Measurements from ENCODE around the gene AFF3.
"Not testable (repeated sequence)": the region's sequence is repeated elsewhere in the genome, so short reads cannot be mapped to it uniquely, and the experiment has no call there.

The AFF3 gene

DNA sequence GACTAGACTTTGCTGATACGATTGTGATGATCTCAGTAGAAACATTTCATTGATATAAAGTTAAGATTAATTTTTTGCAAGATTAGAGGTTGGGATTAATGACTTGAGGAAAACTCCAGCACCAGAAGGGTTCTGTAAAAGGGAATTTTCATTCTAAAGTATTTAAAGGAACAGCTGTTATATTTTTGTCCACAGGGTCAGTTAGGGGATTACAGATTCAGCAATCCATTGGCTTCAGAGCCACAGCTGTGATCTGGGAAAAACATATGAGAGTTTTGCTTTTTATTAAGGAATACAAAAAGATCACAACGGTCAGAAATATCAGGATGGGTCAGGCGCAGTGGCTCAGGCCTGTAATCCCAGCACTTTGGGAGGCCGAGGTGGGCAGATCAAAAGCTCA, 633.0 kb downstream of the AFF3 start:
- no peak for DNase-seq

DNA sequence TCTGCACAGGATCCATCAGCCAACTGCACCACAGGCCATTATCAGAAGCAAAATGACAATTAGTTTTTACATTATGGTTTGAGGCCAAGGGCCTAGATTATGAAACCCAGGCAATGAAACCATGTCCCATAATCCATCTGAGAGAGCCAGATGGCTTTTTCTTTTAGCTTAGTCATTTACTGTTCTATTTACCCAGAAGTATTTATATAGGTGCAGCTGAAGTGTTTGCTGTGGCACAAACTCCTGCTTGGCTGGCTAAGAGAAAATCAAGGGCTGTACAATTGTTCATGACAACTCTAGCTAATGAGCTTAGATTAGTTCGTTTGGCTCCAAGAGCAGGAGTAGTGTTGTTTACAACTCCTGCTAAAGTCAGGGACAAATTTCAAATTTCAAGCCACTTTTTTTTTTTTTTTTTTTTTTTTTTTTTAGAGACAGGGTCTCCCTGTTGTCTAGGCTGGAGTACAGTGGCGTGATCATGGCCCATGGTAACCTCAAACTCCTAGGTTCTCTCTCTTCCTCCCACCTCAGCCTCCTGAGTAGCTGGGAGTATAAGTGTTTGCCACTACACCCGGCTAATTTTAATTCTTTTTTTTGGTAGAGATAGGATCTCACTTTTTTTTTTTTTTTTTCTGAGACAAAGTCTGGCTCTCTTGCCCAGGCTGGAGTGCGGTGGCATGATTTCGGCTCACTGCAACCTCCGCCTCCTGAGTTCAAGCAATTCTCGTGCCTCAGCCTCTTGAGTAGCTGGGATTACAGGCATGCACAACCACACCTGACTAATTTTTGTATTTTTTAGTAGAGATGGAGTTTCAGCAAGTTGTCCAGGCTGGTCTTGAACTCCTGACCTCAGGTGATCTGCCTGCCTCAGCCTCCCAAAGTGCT, 634.2 kb downstream of the AFF3 start:
- DNase-seq, result no peak

DNA sequence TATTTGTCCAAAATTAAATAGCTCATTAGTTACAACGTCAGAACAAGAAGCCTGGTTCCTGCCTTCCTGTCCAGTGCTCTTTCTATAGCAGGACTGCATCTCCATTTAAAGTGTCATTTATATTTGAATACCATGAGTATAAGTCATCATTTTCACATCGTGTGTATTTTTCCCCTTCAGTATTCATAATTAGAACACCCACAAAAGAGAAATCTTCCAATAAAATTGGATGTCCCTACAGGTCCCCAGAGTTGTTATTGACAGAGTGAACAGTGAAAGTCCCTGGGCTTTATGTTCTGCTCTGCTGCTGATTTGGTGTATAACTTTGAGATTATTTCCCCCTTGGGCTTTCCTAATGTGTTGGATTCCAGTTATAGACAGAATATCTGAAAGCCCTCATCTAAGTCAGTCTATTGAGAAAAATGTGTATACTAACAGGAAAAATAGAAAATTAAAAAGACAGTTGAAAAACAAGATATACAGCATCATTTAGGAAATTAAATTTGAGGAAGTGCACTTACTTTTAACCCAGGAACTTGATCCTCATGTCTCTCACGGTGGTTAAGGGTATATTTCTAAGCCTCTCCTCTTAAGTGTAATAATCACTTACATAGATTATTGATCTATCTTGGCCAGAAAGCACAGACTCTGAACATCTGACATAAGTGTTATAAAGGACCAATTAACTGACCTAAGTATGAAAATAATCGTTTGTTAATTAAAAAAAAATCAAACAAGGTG, 637.4 kb downstream of the AFF3 start:
- no peak for DNase-seq

DNA sequence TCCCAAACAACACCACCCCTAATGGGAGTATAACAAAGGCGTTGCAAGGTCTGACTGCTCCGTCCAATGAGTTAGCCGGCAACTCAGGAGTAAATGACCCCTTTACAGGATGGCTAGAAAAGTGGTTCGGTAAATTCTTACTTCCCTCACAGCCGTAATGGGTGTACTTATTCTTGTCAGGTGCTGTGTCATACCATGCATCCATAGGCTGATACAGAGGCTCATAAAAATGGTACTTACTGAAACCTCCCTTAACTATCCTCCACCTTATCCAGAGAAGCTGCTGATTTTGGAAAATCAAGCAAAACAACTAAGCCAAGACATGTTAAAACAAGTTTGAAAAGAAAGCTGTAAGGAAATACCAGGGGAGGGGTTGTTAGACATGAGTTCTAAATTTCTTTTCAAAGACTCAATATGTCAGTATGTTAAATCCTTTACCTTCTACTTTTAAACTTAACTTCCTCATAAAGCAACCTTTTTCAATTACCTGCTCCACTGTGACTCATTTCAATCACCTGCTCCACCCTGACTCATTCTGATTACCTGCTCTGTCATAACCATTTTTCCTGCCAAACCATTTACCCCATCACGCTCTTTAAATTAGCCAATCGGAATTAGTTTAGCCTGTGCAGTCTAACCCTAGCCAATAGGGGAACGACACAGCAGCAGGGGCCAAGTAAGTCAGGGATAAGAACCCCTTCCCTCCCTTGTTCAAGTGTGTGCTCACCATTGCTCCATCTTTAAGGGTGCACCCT, 638.6 kb downstream of the AFF3 start:
- not testable (repeated sequence) for DNase-seq

DNA sequence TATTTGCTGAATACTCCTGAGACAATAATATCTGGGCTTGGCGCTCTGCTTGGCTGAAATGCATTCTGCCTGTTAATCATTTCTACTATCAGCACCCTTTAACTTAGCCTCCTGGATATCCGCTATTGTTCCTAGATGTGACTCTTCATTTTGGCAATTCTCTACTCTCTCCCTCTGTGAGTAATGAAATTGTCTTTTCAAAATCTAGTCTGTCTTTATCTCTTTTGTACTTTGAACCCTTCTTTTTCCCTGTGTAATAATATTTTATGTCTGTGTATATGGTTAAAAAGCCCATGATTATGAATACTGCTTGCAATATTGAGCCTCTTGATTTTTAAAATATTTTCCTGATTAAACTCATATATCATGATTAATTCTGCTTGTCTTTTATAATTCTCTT, 646.4 kb downstream of the AFF3 start:
- no peak for DNase-seq
